HCT116 (cell line): ENCODE results near the gene ATL2.

Experiments used
- CEBPB ChIP-seq: IDR thresholded peaks from 2 replicates; pipeline ENCODE4 v1.6.1; 2012; ENCODE audit warnings: low read depth
- ELF1 ChIP-seq: IDR thresholded peaks from 2 replicates; pipeline ENCODE4 v1.6.1; 2012; ENCODE audit warnings: low read depth, borderline replicate concordance
- EZH2 ChIP-seq: fragments of 200-600 bp; sonication (generic); IDR thresholded peaks from 2 replicates; pipeline ENCODE4 v1.6.1; 2017; ENCODE audit warnings: antibody characterized with exemption, mixed run types
- EZH2phosphoT487 ChIP-seq: fragments of 200-600 bp; IDR thresholded peaks from 2 replicates; pipeline ENCODE4 v1.6.1; 2018; ENCODE audit warnings: antibody characterized with exemption, borderline replicate concordance
- POLR2A ChIP-seq: IDR thresholded peaks from 2 replicates; pipeline ENCODE4 v1.7.0; 2011; ENCODE audit warnings: borderline replicate concordance; ENCODE audit not compliant: insufficient read depth, insufficient read length; ENCODE audit errors: extremely low read depth
- POLR2AphosphoS5 ChIP-seq: IDR thresholded peaks from 2 replicates; pipeline ENCODE4 v1.6.1; 2011; ENCODE audit warnings: mild to moderate bottlenecking, low read depth, low read length, moderate library complexity
- RAD21 ChIP-seq: IDR thresholded peaks from 2 replicates; pipeline ENCODE4 v1.6.1; 2012; ENCODE audit warnings: low read depth, mild to moderate bottlenecking
- YY1 ChIP-seq: IDR thresholded peaks from 2 replicates; pipeline ENCODE4 v1.6.1; 2011; ENCODE audit warnings: low read length, low read depth, moderate library complexity, mild to moderate bottlenecking; ENCODE audit not compliant: insufficient replicate concordance; ENCODE audit errors: extremely low read depth
- ZNF274 ChIP-seq: fragments of 200-500 bp; sonication (Bioruptor generic); IDR thresholded peaks from 2 replicates; pipeline ENCODE4 v1.6.1; 2014; ENCODE audit warnings: mild to moderate bottlenecking, low read depth, low read length, inconsistent platforms
- TF ChIP-seq, protein P1 (sequence below), 3 experiments: fragments of 200-600 bp in 1 of 3; sonication (generic) in 1 of 3; IDR thresholded peaks in 2 of 3; conservative IDR thresholded peaks in 1 of 3; 2 replicates each; pipeline ENCODE4 v1.5.1; 2012 to 2017; ENCODE audit warnings: low read depth in 2 of 3, low read length in 2 of 3, antibody characterized with exemption in 1 of 3, borderline replicate concordance in 1 of 3, control low read depth in 1 of 3, mild to moderate bottlenecking in 1 of 3, mixed read lengths in 1 of 3, mixed run types in 1 of 3, moderate library complexity in 1 of 3; ENCODE audit not compliant: insufficient read depth in 1 of 3
- TF ChIP-seq, protein P2 (sequence below): IDR thresholded peaks from 2 replicates; pipeline ENCODE4 v1.6.1; 2012
- TF ChIP-seq, protein P3 (sequence below): IDR thresholded peaks from 2 replicates; pipeline ENCODE4 v1.6.1; 2012; ENCODE audit warnings: low read depth

DNA sequence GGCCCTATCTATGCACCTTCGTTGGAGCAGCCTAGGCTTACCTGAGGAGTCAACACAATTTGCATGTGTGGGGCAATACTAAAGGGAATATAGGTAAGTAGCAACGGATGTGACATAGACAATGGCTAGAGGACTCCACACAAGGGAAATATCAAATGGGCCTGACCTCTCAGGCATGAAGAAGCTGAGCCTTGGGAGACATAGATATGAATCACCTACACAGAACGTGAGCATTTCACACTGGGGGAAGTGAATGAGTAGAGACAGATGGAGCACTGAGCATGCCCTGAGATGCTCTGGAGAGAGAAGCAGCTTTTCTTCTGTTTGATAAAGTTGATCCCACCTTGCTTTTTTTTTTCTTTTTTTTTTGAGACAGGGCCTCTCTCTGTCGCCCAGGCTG lies 97.9 kb downstream of the ATL2 start:
- no peak for TF ChIP-seq EZH2
- TF ChIP-seq POLR2A = no peak
- TF ChIP-seq, protein P1, sequence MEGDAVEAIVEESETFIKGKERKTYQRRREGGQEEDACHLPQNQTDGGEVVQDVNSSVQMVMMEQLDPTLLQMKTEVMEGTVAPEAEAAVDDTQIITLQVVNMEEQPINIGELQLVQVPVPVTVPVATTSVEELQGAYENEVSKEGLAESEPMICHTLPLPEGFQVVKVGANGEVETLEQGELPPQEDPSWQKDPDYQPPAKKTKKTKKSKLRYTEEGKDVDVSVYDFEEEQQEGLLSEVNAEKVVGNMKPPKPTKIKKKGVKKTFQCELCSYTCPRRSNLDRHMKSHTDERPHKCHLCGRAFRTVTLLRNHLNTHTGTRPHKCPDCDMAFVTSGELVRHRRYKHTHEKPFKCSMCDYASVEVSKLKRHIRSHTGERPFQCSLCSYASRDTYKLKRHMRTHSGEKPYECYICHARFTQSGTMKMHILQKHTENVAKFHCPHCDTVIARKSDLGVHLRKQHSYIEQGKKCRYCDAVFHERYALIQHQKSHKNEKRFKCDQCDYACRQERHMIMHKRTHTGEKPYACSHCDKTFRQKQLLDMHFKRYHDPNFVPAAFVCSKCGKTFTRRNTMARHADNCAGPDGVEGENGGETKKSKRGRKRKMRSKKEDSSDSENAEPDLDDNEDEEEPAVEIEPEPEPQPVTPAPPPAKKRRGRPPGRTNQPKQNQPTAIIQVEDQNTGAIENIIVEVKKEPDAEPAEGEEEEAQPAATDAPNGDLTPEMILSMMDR (IDR thresholded peaks at IDR 0.05 in 2 of 3, conservative IDR thresholded peaks at IDR 0.05 in 1 of 3; ENCODE audit: borderline replicate concordance in 1 of 3, insufficient read depth in 1 of 3, low read depth in 2 of 3, low read length in 2 of 3) = no peak
- TF ChIP-seq ELF1 = no peak
- no peak for TF ChIP-seq YY1
- no peak for TF ChIP-seq CEBPB
- TF ChIP-seq, protein P2, sequence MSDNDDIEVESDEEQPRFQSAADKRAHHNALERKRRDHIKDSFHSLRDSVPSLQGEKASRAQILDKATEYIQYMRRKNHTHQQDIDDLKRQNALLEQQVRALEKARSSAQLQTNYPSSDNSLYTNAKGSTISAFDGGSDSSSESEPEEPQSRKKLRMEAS = no peak
- TF ChIP-seq EZH2phosphoT487 = no peak
- no peak for TF ChIP-seq ZNF274
- no peak for TF ChIP-seq RAD21
- TF ChIP-seq, protein P3, sequence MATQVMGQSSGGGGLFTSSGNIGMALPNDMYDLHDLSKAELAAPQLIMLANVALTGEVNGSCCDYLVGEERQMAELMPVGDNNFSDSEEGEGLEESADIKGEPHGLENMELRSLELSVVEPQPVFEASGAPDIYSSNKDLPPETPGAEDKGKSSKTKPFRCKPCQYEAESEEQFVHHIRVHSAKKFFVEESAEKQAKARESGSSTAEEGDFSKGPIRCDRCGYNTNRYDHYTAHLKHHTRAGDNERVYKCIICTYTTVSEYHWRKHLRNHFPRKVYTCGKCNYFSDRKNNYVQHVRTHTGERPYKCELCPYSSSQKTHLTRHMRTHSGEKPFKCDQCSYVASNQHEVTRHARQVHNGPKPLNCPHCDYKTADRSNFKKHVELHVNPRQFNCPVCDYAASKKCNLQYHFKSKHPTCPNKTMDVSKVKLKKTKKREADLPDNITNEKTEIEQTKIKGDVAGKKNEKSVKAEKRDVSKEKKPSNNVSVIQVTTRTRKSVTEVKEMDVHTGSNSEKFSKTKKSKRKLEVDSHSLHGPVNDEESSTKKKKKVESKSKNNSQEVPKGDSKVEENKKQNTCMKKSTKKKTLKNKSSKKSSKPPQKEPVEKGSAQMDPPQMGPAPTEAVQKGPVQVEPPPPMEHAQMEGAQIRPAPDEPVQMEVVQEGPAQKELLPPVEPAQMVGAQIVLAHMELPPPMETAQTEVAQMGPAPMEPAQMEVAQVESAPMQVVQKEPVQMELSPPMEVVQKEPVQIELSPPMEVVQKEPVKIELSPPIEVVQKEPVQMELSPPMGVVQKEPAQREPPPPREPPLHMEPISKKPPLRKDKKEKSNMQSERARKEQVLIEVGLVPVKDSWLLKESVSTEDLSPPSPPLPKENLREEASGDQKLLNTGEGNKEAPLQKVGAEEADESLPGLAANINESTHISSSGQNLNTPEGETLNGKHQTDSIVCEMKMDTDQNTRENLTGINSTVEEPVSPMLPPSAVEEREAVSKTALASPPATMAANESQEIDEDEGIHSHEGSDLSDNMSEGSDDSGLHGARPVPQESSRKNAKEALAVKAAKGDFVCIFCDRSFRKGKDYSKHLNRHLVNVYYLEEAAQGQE = no peak
- TF ChIP-seq POLR2AphosphoS5 = no peak
